Stimulated activated CD4-positive, alpha-beta T cell treated with anti-CD3 and anti-CD28 coated beads, Interleukin-1b, Interleukin-23, amount 100 ng/mL, for 24 hours (primary cell): ENCODE measurements around the gene TVP23A.
"Not testable (repeated sequence)": the region's sequence is repeated elsewhere in the genome, so short reads cannot be mapped to it uniquely, and the experiment has no call there.

Experiments
- DNase-seq, 4 experiments: peaks; one replicate each; pipeline ENCODE4 v3.0.0-alpha.2; 2020; ENCODE audit warnings: low read depth in 4 of 4, low spot score in 1 of 4

The TVP23A gene

GRCh38 chr16:10836174-10836853, 17.7 kb upstream of the TVP23A start:
- no peak for DNase-seq

GRCh38 chr16:10835281-10835931, 16.8 kb upstream of the TVP23A start:
- DNase-seq = peak in 1 of 4 experiments; percentile 10

GRCh38 chr16:10834766-10835165, 16.2 kb upstream of the TVP23A start:
- no peak for DNase-seq

GRCh38 chr16:10834130-10834529, 15.5 kb upstream of the TVP23A start:
- DNase-seq = no peak

- DNase-seq = no peak
Measured at GRCh38 chr16:10833271-10833670, 14.7 kb upstream of the TVP23A start.

GRCh38 chr16:10831894-10832886, 13.6 kb upstream of the TVP23A start:
- DNase-seq = no peak

GRCh38 chr16:10830240-10830639, 11.6 kb upstream of the TVP23A start:
- not testable (repeated sequence) for DNase-seq

GRCh38 chr16:10829390-10830098, 10.9 kb upstream of the TVP23A start:
- DNase-seq = not testable (repeated sequence)

- no peak for DNase-seq
Measured at GRCh38 chr16:10828851-10829366, 10.3 kb upstream of the TVP23A start.

- no peak for DNase-seq
Measured at GRCh38 chr16:10827691-10828341, 9.2 kb upstream of the TVP23A start.

- DNase-seq = no peak
Measured at GRCh38 chr16:10824111-10824893, 5.7 kb upstream of the TVP23A start.

- DNase-seq = no peak
Measured at GRCh38 chr16:10822702-10823101, 4.1 kb upstream of the TVP23A start.

- no peak for DNase-seq
Measured at GRCh38 chr16:10820546-10820945, 2.0 kb upstream of the TVP23A start.

GRCh38 chr16:10817514-10817913, 1.1 kb downstream of the TVP23A start:
- DNase-seq = no peak

GRCh38 chr16:10813099-10813455, 5.5 kb downstream of the TVP23A start:
- no peak for DNase-seq

- DNase-seq = no peak
Measured at GRCh38 chr16:10812312-10813098, 6.1 kb downstream of the TVP23A start.

- DNase-seq = no peak
Measured at GRCh38 chr16:10809706-10810105, 8.9 kb downstream of the TVP23A start.

GRCh38 chr16:10808850-10809249, 9.7 kb downstream of the TVP23A start:
- DNase-seq = no peak

- no peak for DNase-seq
Measured at GRCh38 chr16:10808218-10808617, 10.4 kb downstream of the TVP23A start.
